ENCODE results near the gene RASA4B. TPM values are rescaled to one million over a fixed set of nuclear protein-coding genes. Genes with fewer than 3 reads are reported as not detected.

Gene RASA4B
- total RNA-seq, 1 donor from 2014 or later = 11.7 TPM

GRCh38 chr7:102451371-102452054 is 66.1 kb downstream of the RASA4B start:
- Mint-ChIP-seq H3K9me3 (ENCODE audit: unreplicated experiment) (no peaks in the 10 kb centered on the region), H3K4me1 (ENCODE audit: unreplicated experiment) (peaks cover 2% of the 10 kb centered on the region), H3K36me3 (ENCODE audit: unreplicated experiment) (peaks cover 10% of the 10 kb centered on the region), H3K27me3 (ENCODE audit: unreplicated experiment) (no peaks in the 10 kb centered on the region), H3K4me3 (ENCODE audit: unreplicated experiment) (no peak overlapping the region), H3K27ac (ENCODE audit: unreplicated experiment) (no peak overlapping the region)
- no peak for DNase-seq (ENCODE audit: extremely low spot score, unreplicated experiment)
- TF ChIP-seq CTCF (IDR thresholded peaks at IDR 0.05) = no peak

GRCh38 chr7:102450242-102450641 is 67.3 kb downstream of the RASA4B start:
- H3K4me3 Mint-ChIP-seq (ENCODE audit: unreplicated experiment) = no peak overlapping the region
- no peak overlapping the region for H3K27ac Mint-ChIP-seq (ENCODE audit: unreplicated experiment)
- no peak for DNase-seq (ENCODE audit: extremely low spot score, unreplicated experiment)
- no peaks in the 10 kb centered on the region for H3K9me3 Mint-ChIP-seq (ENCODE audit: unreplicated experiment)
- TF ChIP-seq CTCF (IDR thresholded peaks at IDR 0.05) = no peak
- H3K4me1 Mint-ChIP-seq (ENCODE audit: unreplicated experiment) = peaks cover 2% of the 10 kb centered on the region
- no peaks in the 10 kb centered on the region for H3K27me3 Mint-ChIP-seq (ENCODE audit: unreplicated experiment)
- H3K36me3 Mint-ChIP-seq (ENCODE audit: unreplicated experiment) = peaks cover 11% of the 10 kb centered on the region

GRCh38 chr7:102449136-102449535 is 68.4 kb downstream of the RASA4B start:
- DNase-seq (ENCODE audit: extremely low spot score, unreplicated experiment) = no peak
- Mint-ChIP-seq H3K4me1 (ENCODE audit: unreplicated experiment) (peaks cover 2% of the 10 kb centered on the region), H3K36me3 (ENCODE audit: unreplicated experiment) (peaks cover 16% of the 10 kb centered on the region), H3K4me3 (ENCODE audit: unreplicated experiment) (no peak overlapping the region), H3K27me3 (ENCODE audit: unreplicated experiment) (no peaks in the 10 kb centered on the region), H3K9me3 (ENCODE audit: unreplicated experiment) (no peaks in the 10 kb centered on the region), H3K27ac (ENCODE audit: unreplicated experiment) (no peak overlapping the region)
- TF ChIP-seq CTCF (IDR thresholded peaks at IDR 0.05) = no peak

GRCh38 chr7:102447311-102447710 is 70.3 kb downstream of the RASA4B start:
- Mint-ChIP-seq H3K9me3 (ENCODE audit: unreplicated experiment) (no peaks in the 10 kb centered on the region), H3K36me3 (ENCODE audit: unreplicated experiment) (peaks cover 16% of the 10 kb centered on the region), H3K27ac (ENCODE audit: unreplicated experiment) (no peak overlapping the region), H3K4me1 (ENCODE audit: unreplicated experiment) (peaks cover 2% of the 10 kb centered on the region), H3K4me3 (ENCODE audit: unreplicated experiment) (no peak overlapping the region), H3K27me3 (ENCODE audit: unreplicated experiment) (no peaks in the 10 kb centered on the region)
- TF ChIP-seq CTCF (IDR thresholded peaks at IDR 0.05) = no peak
- no peak for DNase-seq (ENCODE audit: extremely low spot score, unreplicated experiment)

GRCh38 chr7:102446387-102447156 is 71.0 kb downstream of the RASA4B start:
- Mint-ChIP-seq H3K36me3 (ENCODE audit: unreplicated experiment) (peaks cover 16% of the 10 kb centered on the region), H3K9me3 (ENCODE audit: unreplicated experiment) (no peaks in the 10 kb centered on the region), H3K4me1 (ENCODE audit: unreplicated experiment) (peaks cover 2% of the 10 kb centered on the region), H3K4me3 (ENCODE audit: unreplicated experiment) (no peak overlapping the region), H3K27ac (ENCODE audit: unreplicated experiment) (no peak overlapping the region), H3K27me3 (ENCODE audit: unreplicated experiment) (no peaks in the 10 kb centered on the region)
- DNase-seq (ENCODE audit: extremely low spot score, unreplicated experiment) = no peak
- TF ChIP-seq CTCF (IDR thresholded peaks at IDR 0.05) = no peak
